Small intestine (tissue), 7 donors: ENCODE results near the gene ZXDC. TPM values are rescaled to one million over a fixed set of nuclear protein-coding genes. Genes with fewer than 3 reads are reported as not detected.

ENCODE experiments used
- DNase-seq, 2 donors: peaks; one replicate each; pipeline versions ENCODE4 v3.0.0 to v3.0.0-alpha.2; 2013
- FAIRE-seq: peaks from 2 replicates; lab custom pipeline; 2012; peaks lifted over from hg19 to GRCh38; lab: Jason Lieb, UNC
- H3K27ac ChIP-seq, 3 donors: one replicate each; pipeline ENCODE4 v1.5.1; 2013; ENCODE audit warnings: low read length in 2 of 3, mild to moderate bottlenecking in 2 of 3, control low read depth in 1 of 3, inconsistent platforms in 1 of 3, low read depth in 1 of 3, moderate library complexity in 1 of 3
- H3K27me3 ChIP-seq, 3 donors: one replicate each; pipeline ENCODE4 v1.6.1; 2013; ENCODE audit warnings: low read length in 3 of 3, inconsistent platforms in 1 of 3; ENCODE audit not compliant: control insufficient read depth in 3 of 3, insufficient read depth in 3 of 3
- H3K36me3 ChIP-seq, 3 donors: one replicate each; pipeline ENCODE4 v1.6.1; 2013; ENCODE audit warnings: low read length in 3 of 3, inconsistent platforms in 1 of 3, low read depth in 1 of 3, mild to moderate bottlenecking in 1 of 3, moderate library complexity in 1 of 3; ENCODE audit not compliant: control insufficient read depth in 3 of 3, insufficient read depth in 2 of 3
- H3K4me1 ChIP-seq, 3 donors: one replicate each; pipeline ENCODE4 v1.6.1; 2013; ENCODE audit warnings: low read length in 2 of 3, inconsistent platforms in 1 of 3, low read depth in 1 of 3, mild to moderate bottlenecking in 1 of 3, moderate library complexity in 1 of 3; ENCODE audit not compliant: control insufficient read depth in 3 of 3, insufficient read depth in 2 of 3
- H3K4me3 ChIP-seq, 3 donors: one replicate each; pipeline ENCODE4 v1.5.1; 2013; ENCODE audit warnings: low read length in 3 of 3, control low read depth in 1 of 3, inconsistent platforms in 1 of 3, low read depth in 1 of 3, mild to moderate bottlenecking in 1 of 3, moderate library complexity in 1 of 3
- H3K9me3 ChIP-seq, 2 donors: one replicate each; pipeline ENCODE4 v1.6.1; 2013; ENCODE audit warnings: low read depth in 1 of 2, low read length in 1 of 2; ENCODE audit not compliant: control insufficient read depth in 2 of 2, insufficient read depth in 1 of 2
- WGBS, 3 donors: extraction: QIAGEN DNeasy Blood & Tissue Kit; methylation state at CpG; one replicate each; pipeline ENCODE4 v1.1.7; 2013; 5-methylcytosine and 5-hydroxymethylcytosine counted together
- polyA plus RNA-seq, 4 donors: library from polyadenylated mRNA; stranded (reverse) in 3 of 4; unstranded in 1 of 4; fragments of 200-250 nt in 3 of 4; fragments of 120-200 nt in 1 of 4; gene quantifications; one replicate each; pipeline versions ENCODE4 v1.2.1 to v1.2.3, GENCODE V29; 2013
- donor health status: healthy with polysubstance abuse.
- donor health status: control.
- donor health status: control.
- donor health status: Bipolar disorder and iron deficiency.
- donor health status: healthy.

The ZXDC gene
- polyA plus RNA-seq, 4 donors: 10.0 to 35.9 (median 13.3) TPM

DNA sequence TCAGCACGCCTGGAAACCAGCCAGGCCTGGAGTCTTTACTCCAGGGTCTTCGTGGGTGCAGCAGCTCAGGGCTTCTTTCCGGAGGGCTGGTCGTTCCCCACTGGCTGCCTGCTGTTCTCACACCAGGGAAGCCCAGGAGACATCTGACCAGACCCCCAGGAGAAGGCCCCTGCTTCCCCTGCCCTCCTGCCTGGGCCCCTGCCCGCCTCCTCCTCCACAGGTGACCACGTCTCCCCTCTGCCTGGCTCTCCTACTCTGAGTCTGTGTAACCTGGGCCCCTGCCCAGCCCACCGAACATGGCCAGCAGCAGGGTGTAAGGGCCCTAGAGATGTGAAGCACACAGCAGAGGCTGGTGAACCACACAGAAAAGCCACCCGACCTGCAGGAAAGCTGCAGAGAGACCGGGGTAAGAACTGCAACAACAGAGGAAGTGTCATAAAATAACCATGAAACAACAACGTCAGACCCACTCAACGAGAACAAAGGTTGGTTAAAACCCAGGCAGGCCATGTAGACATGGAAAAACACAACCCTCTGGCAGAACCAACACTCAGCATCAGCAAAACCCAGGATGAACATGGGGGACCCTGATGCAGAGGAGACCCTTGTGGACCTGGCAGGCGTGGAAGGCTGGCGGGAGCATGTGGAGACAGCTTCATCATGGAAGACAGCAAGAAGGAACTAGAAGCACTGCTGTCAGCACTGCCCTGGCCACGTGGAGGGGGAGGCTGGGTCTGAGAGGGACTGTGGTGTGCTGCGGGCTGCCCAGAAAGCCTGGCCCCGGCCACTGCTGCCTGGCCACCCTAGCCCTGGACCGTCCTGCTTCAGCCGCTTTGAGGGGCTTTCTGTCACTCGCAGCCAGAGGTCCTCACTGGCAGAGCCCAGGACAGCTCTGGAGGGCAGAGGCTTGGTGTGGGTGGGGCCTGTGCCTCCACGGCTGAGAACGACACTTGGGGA, 21.5 kb upstream of the ZXDC start:
- DNase-seq (peak in 1 of 2 donors; percentile 24), FAIRE-seq (no peak)
- Histone ChIP-seq H3K4me1 (no peaks in the 10 kb centered on the region), H3K9me3 (no peaks in the 10 kb centered on the region), H3K36me3 (no peaks in the 10 kb centered on the region), H3K4me3 (no peak overlapping the region), H3K27me3 (no peaks in the 10 kb centered on the region), H3K27ac (no peak overlapping the region)
- 65 to 69% (median 67%) methylated on average over 21 of the region's 21 CpGs for WGBS, 3 donors

DNA sequence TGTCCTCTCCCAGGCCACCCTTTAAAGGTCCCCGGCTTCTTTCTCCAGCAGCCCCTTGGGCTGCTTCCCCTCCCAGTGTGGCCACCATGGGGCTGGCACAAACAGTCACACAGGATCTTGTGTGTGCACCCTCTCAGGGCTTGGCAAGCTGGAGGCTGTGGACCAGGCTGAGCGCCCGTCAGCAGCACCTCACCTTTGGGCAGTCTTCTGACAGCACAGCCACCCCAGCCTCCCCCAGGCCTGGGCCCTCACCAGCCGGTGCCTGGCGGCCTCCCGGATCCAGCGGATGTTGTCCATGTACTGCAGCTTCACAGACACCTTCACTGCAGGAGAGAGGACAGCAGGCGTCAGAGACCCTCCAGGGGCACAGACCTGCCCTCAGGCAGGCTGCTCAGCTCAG, 20.1 kb upstream of the ZXDC start:
- H3K4me1 ChIP-seq: no peaks in the 10 kb centered on the region
- FAIRE-seq: no peak
- no peak overlapping the region for H3K27ac ChIP-seq
- DNase-seq: no peak
- no peak overlapping the region for H3K4me3 ChIP-seq
- no peaks in the 10 kb centered on the region for H3K9me3 ChIP-seq
- no peaks in the 10 kb centered on the region for H3K36me3 ChIP-seq
- no peaks in the 10 kb centered on the region for H3K27me3 ChIP-seq
- 89 to 92% (median 89%) methylated on average over 8 of the region's 8 CpGs for WGBS, 3 donors

DNA sequence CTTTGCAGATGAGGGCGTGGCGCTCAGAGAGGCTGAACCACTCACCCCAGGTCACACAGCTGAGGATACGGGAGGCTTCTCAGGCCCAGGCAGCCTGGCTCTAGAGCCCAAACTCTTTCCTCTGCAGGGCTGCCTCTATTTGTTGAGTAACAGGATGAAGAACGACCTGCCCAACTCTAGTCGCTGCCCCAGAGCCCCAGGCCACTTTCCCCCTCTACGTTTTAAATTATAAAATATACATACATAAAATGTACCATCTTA, 19.2 kb upstream of the ZXDC start:
- DNase-seq (no peak), FAIRE-seq (no peak)
- Histone ChIP-seq H3K27ac (no peak overlapping the region), H3K27me3 (no peaks in the 10 kb centered on the region), H3K4me3 (no peak overlapping the region), H3K4me1 (no peaks in the 10 kb centered on the region), H3K9me3 (no peaks in the 10 kb centered on the region), H3K36me3 (no peaks in the 10 kb centered on the region)
- WGBS, 3 donors: 86 to 87% (median 86%) methylated on average over 6 of the region's 6 CpGs

DNA sequence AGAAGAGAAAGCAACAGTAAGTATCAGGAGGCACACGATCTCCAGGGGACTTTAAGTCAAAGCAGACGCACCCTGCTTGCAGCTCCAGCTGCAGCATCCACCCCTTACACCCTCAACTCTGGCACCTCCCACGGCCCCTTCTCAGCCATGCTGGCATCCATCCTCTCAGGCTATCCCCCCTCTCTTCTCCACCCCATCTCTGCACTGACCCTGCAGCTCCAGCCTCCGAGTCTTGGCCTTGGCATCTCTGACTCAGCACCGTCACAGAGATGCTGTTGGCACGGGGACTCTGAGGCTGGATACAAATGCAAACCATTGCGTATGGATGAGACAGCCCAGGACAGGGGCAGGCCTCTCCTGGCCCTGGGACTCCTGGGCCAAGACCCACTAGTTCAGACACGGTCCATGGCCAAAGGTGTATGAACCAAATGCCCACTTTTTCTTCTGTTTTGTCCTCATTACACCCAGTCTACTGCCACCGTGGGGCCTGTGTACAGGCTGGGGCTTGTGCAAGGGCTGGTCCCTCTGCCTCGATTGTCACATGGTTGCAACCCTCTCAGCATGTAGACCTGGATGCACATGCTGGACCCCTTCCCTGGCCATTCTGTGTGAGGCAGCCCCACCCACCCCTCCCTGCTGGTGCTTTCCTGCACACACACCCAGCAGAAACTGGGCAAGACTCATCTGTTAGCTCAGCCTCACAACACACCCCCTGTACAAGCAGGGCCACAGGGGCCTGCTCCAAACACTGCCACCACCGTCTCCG, 18.7 kb upstream of the ZXDC start:
- 60 to 66% (median 63%) methylated on average over 12 of the region's 12 CpGs for WGBS, 3 donors
- no peaks in the 10 kb centered on the region for H3K27me3 ChIP-seq
- H3K36me3 ChIP-seq: no peaks in the 10 kb centered on the region
- no peak overlapping the region for H3K27ac ChIP-seq
- H3K4me3 ChIP-seq: no peak overlapping the region
- FAIRE-seq (no peak), DNase-seq (no peak)
- no peaks in the 10 kb centered on the region for H3K4me1 ChIP-seq
- no peaks in the 10 kb centered on the region for H3K9me3 ChIP-seq

DNA sequence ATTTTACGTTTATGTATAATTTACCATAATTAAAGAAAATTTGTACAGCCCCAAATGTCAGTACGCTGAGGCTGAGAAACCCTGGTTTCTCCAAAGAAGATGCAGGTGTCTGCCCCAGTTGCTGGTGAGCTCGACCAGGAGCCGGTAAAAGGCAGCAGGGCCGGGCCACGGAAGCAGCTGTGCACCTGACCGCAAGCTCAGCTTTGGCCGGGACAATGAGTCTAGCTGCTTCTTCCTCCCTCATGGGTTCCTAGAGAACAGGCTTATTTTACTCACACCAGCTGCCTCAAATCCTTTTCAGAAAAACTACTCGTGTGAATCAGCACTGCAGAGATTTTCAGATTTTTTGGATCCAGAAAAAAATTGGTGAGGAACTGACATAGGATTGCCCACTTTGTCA, 18.0 kb upstream of the ZXDC start:
- FAIRE-seq (no peak), DNase-seq (no peak)
- peaks cover 0 to 2% (median 0%) of the 10 kb centered on the region in 3 donors for H3K27me3 ChIP-seq
- no peak overlapping the region for H3K27ac ChIP-seq
- 74 to 83% (median 76%) methylated on average over 9 of the region's 9 CpGs for WGBS, 3 donors
- H3K36me3 ChIP-seq: no peaks in the 10 kb centered on the region
- no peaks in the 10 kb centered on the region for H3K4me1 ChIP-seq
- no peak overlapping the region for H3K4me3 ChIP-seq
- no peaks in the 10 kb centered on the region for H3K9me3 ChIP-seq

DNA sequence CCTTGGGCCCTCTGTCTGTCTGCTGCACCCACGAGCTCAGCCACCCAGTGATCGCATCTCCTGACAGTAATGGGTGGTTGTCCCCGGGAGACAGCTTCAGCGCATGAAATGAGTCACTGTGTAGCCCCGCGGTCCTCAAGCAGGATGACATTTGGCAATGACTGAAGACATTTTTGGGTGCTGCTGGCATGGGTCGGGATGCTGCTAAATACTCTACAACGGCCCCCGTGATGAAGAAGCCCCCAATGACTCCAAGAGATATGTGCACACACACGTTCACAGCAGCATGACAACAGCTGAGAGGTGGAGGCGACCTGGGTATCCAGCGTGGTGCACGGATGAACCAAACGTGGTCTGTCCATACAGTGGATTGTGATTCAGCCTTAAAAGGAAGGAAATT, 17.4 kb upstream of the ZXDC start:
- Histone ChIP-seq H3K9me3 (no peaks in the 10 kb centered on the region), H3K4me3 (no peak overlapping the region), H3K27ac (no peak overlapping the region), H3K4me1 (no peaks in the 10 kb centered on the region), H3K27me3 (peaks cover 0 to 3% (median 0%) of the 10 kb centered on the region in 3 donors), H3K36me3 (no peaks in the 10 kb centered on the region)
- DNase-seq (no peak), FAIRE-seq (no peak)
- 71 to 83% (median 76%) methylated on average over 14 of the region's 14 CpGs for WGBS, 3 donors

DNA sequence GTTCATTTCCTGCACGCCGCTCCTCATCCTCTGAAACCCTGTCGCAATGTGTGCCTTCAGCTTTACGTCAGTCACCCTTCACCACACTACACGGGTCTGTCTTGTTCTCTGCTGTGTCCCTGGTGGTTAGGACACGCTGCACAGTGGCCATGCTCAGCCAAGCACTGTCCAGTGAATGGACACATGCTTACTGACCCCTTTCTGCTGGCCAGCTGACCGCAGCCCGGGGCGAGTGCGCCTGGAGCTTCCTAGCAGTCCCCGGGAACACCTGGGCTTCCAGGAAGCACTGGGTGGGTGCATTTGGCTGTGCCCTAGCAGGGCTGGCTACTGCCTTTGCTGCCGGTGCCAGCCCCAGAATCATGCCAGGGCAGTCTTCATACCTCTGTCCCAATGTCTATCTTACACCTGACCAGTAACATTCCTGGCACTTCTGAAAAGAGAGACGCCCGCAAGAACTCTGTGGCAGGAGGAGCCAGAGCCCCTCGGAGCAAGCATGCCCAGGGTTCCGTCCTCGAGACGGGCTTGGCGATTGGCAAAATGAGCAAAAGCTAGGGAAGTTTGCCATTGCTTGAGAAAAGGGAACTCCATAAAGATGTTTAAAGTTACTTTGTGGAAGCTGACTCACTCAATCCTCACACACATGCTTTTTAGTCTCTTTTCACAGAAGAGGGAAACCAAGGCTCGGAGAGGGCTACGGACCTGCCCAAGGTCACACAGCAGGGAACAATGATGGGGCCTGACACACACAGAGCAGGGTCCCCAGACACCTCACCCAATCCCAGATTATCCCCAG, 15.7 kb upstream of the ZXDC start:
- FAIRE-seq (no peak), DNase-seq (no peak)
- no peak overlapping the region for H3K27ac ChIP-seq
- peaks cover 0 to 3% (median 0%) of the 10 kb centered on the region in 3 donors for H3K27me3 ChIP-seq
- WGBS, 3 donors: 89 to 92% (median 90%) methylated on average over 21 of the region's 21 CpGs
- H3K36me3 ChIP-seq: no peaks in the 10 kb centered on the region
- no peak overlapping the region for H3K4me3 ChIP-seq
- H3K9me3 ChIP-seq: no peaks in the 10 kb centered on the region
- no peaks in the 10 kb centered on the region for H3K4me1 ChIP-seq

DNA sequence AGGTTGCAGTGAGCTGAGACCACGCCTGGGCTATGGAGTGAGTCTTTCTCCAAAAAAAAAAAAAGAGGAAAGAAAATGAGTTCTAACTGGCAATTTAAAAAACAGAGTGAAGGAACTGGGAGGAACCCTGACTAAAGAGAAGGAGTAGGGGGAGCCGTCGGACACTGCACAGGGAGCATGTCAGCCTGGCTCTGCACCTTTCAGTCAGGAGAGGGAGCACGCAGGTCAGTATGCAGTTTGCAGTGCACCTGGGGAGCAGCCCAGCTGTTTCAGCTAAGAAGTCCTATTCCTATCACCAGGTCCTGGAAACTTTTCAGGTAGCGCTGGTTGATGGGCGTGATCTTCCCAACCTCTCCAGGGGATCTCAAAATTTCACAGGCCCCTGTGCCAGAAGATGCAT, 14.9 kb upstream of the ZXDC start:
- 41 to 69% (median 61%) methylated on average over 6 of the region's 6 CpGs for WGBS, 3 donors
- Histone ChIP-seq H3K4me3 (no peak overlapping the region), H3K9me3 (no peaks in the 10 kb centered on the region), H3K4me1 (no peaks in the 10 kb centered on the region), H3K27me3 (peaks cover 0 to 3% (median 0%) of the 10 kb centered on the region in 3 donors), H3K36me3 (no peaks in the 10 kb centered on the region), H3K27ac (no peak overlapping the region)
- FAIRE-seq (no peak), DNase-seq (no peak)
